SU-DHL-6 (cell line): ENCODE measurements around the gene RXRG.

ENCODE experiments used
- H2AFZ ChIP-seq: fragments of 200-600 bp; sonication (generic); 2 replicates; pipeline ENCODE4 v1.6.1; 2014; ENCODE audit warnings: low read depth, mild to moderate bottlenecking, moderate library complexity, mixed read lengths, antibody characterized with exemption, low read length; ENCODE audit not compliant: severe bottlenecking
- H3F3A ChIP-seq: fragments of 200-600 bp; shearing (Covaris generic); 2 replicates; pipeline ENCODE4 v1.6.0; 2016; ENCODE audit warnings: antibody characterized with exemption, mild to moderate bottlenecking; ENCODE audit not compliant: insufficient read depth
- H3K27ac ChIP-seq: fragments of 200-600 bp; sonication (generic); 2 replicates; pipeline ENCODE4 v1.5.1; 2016; ENCODE audit warnings: low read depth, mild to moderate bottlenecking, low read length, moderate library complexity, mixed read lengths
- H3K27me3 ChIP-seq: fragments of 200-600 bp; sonication (generic), shearing (Covaris generic); 2 replicates; pipeline ENCODE4 v1.6.0; 2014; ENCODE audit warnings: mild to moderate bottlenecking, low read length
- H3K36me3 ChIP-seq: fragments of 200-600 bp; sonication (generic); 2 replicates; pipeline ENCODE4 v1.6.1; 2014; ENCODE audit warnings: mild to moderate bottlenecking, low read length, mixed read lengths
- H3K4me2 ChIP-seq: fragments of 300-600, 200-600 bp; shearing (Covaris generic), sonication (generic); 2 replicates; pipeline ENCODE4 v1.6.0; 2014; ENCODE audit warnings: low read length, low read depth, mild to moderate bottlenecking; ENCODE audit not compliant: poor library complexity, severe bottlenecking
- H3K4me3 ChIP-seq: fragments of 200-600 bp; sonication (generic); 2 replicates; pipeline ENCODE4 v1.5.1; 2014; ENCODE audit warnings: antibody characterized with exemption, low read length, mild to moderate bottlenecking, mixed read lengths; ENCODE audit not compliant: insufficient read depth, poor library complexity, severe bottlenecking
- H3K79me2 ChIP-seq: fragments of 200-600 bp; sonication (generic); 2 replicates; pipeline ENCODE4 v1.6.1; 2014; ENCODE audit warnings: mild to moderate bottlenecking, low read length, moderate library complexity; ENCODE audit not compliant: insufficient read depth
- H3K9ac ChIP-seq: fragments of 200-600 bp; sonication (generic); 2 replicates; pipeline ENCODE4 v1.7.0; 2014; ENCODE audit warnings: mild to moderate bottlenecking, low read length
- H3K9me2 ChIP-seq: fragments of 200-600 bp; sonication (generic); replicated peaks from 2 replicates; pipeline ENCODE4 v1.6.1; 2014; ENCODE audit warnings: low read length; ENCODE audit not compliant: insufficient read depth
- H3K9me3 ChIP-seq: fragments of 200-600 bp; sonication (generic); 2 replicates; pipeline ENCODE4 v1.6.1; 2014; ENCODE audit warnings: low read length, mixed read lengths; ENCODE audit not compliant: insufficient read depth
- H4K20me1 ChIP-seq: fragments of 200-600 bp; sonication (generic); 2 replicates; pipeline ENCODE4 v1.6.1; 2014; ENCODE audit warnings: low read depth, mild to moderate bottlenecking, antibody characterized with exemption, low read length, moderate library complexity, mixed read lengths
- EZH2phosphoT487 ChIP-seq: fragments of 200-600 bp; sonication (generic), shearing (Covaris generic); conservative IDR thresholded peaks from 2 replicates; pipeline ENCODE4 v1.6.1; 2018; ENCODE audit warnings: mild to moderate bottlenecking, antibody characterized with exemption, low read length, moderate library complexity, mixed read lengths
- TF ChIP-seq, protein P1 (sequence below): fragments of 200-600 bp; sonication (generic); IDR thresholded peaks from one replicate; pipeline ENCODE4 v1.5.1; 2017; ENCODE audit warnings: antibody characterized with exemption, mild to moderate bottlenecking, low read length, moderate library complexity; ENCODE audit not compliant: insufficient read depth, poor library complexity, severe bottlenecking

Gene RXRG

GRCh38 chr1:165355139-165355976 is 89.6 kb downstream of the RXRG start:
- H3K79me2 ChIP-seq: no peaks in the 10 kb centered on the region
- no peak overlapping the region for H3K27ac ChIP-seq
- no peaks in the 10 kb centered on the region for H3F3A ChIP-seq
- H3K4me3 ChIP-seq: no peak overlapping the region
- H3K9me3 ChIP-seq: no peaks in the 10 kb centered on the region
- no peaks in the 10 kb centered on the region for H3K36me3 ChIP-seq
- no peaks in the 10 kb centered on the region for H3K9me2 ChIP-seq
- H3K4me2 ChIP-seq: no peak overlapping the region
- no peaks in the 10 kb centered on the region for H4K20me1 ChIP-seq
- TF ChIP-seq EZH2phosphoT487: no peak
- TF ChIP-seq, protein P1, sequence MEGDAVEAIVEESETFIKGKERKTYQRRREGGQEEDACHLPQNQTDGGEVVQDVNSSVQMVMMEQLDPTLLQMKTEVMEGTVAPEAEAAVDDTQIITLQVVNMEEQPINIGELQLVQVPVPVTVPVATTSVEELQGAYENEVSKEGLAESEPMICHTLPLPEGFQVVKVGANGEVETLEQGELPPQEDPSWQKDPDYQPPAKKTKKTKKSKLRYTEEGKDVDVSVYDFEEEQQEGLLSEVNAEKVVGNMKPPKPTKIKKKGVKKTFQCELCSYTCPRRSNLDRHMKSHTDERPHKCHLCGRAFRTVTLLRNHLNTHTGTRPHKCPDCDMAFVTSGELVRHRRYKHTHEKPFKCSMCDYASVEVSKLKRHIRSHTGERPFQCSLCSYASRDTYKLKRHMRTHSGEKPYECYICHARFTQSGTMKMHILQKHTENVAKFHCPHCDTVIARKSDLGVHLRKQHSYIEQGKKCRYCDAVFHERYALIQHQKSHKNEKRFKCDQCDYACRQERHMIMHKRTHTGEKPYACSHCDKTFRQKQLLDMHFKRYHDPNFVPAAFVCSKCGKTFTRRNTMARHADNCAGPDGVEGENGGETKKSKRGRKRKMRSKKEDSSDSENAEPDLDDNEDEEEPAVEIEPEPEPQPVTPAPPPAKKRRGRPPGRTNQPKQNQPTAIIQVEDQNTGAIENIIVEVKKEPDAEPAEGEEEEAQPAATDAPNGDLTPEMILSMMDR: no peak
- H3K9ac ChIP-seq: no peak overlapping the region
- H3K27me3 ChIP-seq: no peaks in the 10 kb centered on the region
- H2AFZ ChIP-seq: no peak overlapping the region

DNA sequence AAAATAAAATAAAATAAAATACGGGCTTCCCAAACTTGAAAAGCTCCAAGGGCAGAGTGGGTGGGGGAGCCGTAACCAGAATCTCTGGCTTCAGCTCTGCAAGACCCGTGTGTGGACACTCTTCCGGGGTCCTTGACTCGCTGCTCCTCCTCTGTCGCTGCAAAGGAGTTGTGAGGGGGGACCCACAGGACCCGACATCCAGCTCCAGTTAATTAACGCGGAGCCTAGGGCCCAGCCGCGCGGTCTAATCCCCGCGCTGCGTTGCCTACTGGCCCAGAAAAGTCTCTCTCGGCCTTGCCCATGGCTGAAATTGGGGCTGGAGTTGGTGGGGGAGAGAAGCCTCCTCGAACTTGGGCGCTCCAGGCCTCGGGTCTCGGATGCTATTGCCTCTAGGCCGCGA is 90.2 kb downstream of the RXRG start:
- no peaks in the 10 kb centered on the region for H3F3A ChIP-seq
- H3K27ac ChIP-seq: no peak overlapping the region
- no peak overlapping the region for H2AFZ ChIP-seq
- H4K20me1 ChIP-seq: no peaks in the 10 kb centered on the region
- no peaks in the 10 kb centered on the region for H3K27me3 ChIP-seq
- H3K4me2 ChIP-seq: no peak overlapping the region
- no peak overlapping the region for H3K9ac ChIP-seq
- no peaks in the 10 kb centered on the region for H3K36me3 ChIP-seq
- H3K79me2 ChIP-seq: no peaks in the 10 kb centered on the region
- no peaks in the 10 kb centered on the region for H3K9me3 ChIP-seq
- H3K4me3 ChIP-seq: no peak overlapping the region
- no peak for TF ChIP-seq EZH2phosphoT487
- TF ChIP-seq, protein P1: no peak
- no peaks in the 10 kb centered on the region for H3K9me2 ChIP-seq

DNA sequence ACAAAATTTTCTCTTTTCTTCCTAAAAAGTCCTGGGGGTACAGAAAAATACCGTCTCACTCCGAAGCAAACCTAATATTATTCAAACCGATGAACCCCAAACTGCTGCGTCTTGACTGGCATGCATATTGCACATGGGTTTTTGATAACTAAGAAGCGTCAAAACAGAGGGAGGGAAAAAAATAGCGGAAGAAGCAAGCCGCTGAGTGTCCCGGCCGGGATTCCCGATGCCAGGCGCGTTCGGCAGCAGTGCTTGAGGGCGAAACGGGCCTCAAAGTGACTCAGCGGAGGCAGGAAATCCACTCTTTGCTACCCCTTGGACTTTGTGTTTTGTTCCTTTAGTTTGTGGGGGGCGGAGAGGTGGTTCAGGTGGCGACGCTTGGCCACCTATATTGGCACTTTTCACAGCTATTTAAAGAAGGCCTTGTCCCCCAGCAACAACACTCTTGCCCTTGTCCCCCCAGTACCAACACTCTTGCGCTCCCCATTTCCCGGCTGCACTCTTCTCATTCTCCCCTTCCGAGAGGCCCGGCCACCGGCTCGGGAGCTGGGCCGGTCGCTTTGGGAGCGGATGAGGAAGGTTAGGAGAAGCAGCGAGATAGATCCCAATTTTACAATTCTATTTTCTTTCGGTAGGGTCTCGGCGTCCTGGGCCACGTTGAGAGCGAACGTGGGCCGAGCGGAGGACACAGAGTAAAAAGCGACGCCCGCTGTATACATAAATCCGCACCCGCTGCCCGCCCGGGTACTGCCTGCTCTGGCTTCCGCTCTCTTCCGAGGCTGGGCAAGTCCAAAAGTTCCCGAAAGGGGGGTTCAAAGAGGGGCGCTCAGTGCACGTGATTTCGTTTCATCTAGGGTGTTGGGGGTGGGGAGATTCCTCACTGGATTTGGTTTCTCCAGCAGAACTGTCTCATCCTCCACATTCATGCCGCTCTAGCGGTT is 90.9 kb downstream of the RXRG start:
- no peak overlapping the region for H3K4me2 ChIP-seq
- no peak overlapping the region for H3K9ac ChIP-seq
- H3K9me3 ChIP-seq: no peaks in the 10 kb centered on the region
- H3K36me3 ChIP-seq: no peaks in the 10 kb centered on the region
- H2AFZ ChIP-seq: no peak overlapping the region
- TF ChIP-seq, protein P1: no peak
- no peak for TF ChIP-seq EZH2phosphoT487
- no peaks in the 10 kb centered on the region for H3F3A ChIP-seq
- no peaks in the 10 kb centered on the region for H3K9me2 ChIP-seq
- no peak overlapping the region for H3K4me3 ChIP-seq
- no peaks in the 10 kb centered on the region for H3K27me3 ChIP-seq
- no peak overlapping the region for H3K27ac ChIP-seq
- no peaks in the 10 kb centered on the region for H4K20me1 ChIP-seq
- H3K79me2 ChIP-seq: no peaks in the 10 kb centered on the region
